SH-SY5Y (cell line): ENCODE results near the gene CHI3L1.

Experiments used
- GATA2 ChIP-seq: IDR thresholded peaks from 2 replicates; pipeline ENCODE4 v1.6.1; 2011; ENCODE audit warnings: mild to moderate bottlenecking, low read depth, low read length
- GATA3 ChIP-seq: IDR thresholded peaks from 2 replicates; pipeline ENCODE4 v1.6.1; 2011; ENCODE audit warnings: low read depth, mild to moderate bottlenecking, low read length, moderate library complexity

DNA sequence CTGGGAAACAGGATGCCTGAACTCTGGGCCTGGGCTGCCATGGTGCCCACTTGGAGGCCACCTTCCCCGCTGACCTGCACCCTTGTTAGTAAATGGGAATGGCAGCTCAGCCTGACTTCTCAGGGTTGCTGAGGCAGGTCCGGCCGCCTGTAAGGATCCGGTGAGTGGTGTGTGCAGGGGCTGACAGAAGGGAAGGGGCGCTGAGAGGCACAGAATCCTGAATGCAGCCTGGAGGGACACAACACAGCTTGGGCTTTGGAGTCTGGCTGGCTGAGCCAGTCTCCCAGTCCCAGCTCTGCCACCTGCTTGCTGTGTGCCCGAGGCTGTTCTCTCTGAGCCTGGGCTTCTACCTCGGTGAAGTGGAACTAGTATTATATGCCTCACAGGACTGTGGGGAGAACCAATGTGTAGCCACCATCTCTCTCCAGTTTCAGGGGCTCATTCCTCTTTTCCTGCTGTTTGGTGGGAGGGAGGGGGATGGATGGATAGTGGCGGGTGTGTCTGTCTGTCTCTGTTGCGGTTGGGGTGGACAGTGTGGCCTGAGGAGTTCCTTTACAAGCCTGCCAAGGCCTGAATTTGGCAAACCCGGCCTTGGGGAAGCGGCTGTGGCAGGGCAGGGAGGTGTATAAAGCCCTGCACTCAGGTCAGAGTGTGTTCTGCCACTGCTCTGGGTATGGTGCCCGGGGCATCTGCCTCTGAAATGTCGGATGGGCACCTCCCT is 41.0 kb downstream of the CHI3L1 start:
- no peak for TF ChIP-seq GATA2
- no peak for TF ChIP-seq GATA3
